Kidney epithelial cell (primary cell): Measurements from ENCODE around the gene BZW1. TPM values are rescaled to one million over a fixed set of nuclear protein-coding genes. Genes with fewer than 3 reads are reported as not detected.

Experiments
- DNase-seq: peaks from one replicate; pipeline ENCODE4 v3.0.0-alpha.2; 2010; ENCODE audit warnings: low read depth
- H3K27me3 ChIP-seq: 2 replicates; pipeline ENCODE4 v1.6.0; 2011; ENCODE audit warnings: low read length; ENCODE audit not compliant: control insufficient read depth, insufficient read depth
- H3K36me3 ChIP-seq: 2 replicates; pipeline ENCODE4 v1.5.1; 2011; ENCODE audit warnings: low read length; ENCODE audit not compliant: control insufficient read depth, insufficient read depth
- H3K4me3 ChIP-seq: 2 replicates; pipeline ENCODE4 v1.5.1; 2011; ENCODE audit warnings: low read depth, mild to moderate bottlenecking, control low read depth, low read length
- total RNA-seq: library from RNA; depleted of rRNA; stranded (reverse); fragments of >200 nt; gene quantifications from 2 replicates; pipeline ENCODE4 v1.2.3, GENCODE V29; 2015
- TF ChIP-seq, protein P1 (sequence below): IDR thresholded peaks from 2 replicates; pipeline ENCODE4 v1.5.1; 2011; ENCODE audit warnings: mild to moderate bottlenecking, moderate library complexity, low read length, control low read depth, inconsistent platforms; ENCODE audit not compliant: insufficient read depth, poor library complexity, severe bottlenecking

Gene BZW1
- total RNA-seq, 1 donor from 2014 or later = 347 TPM

- H3K36me3 ChIP-seq = peaks cover 3% of the 10 kb centered on the region
These were observed 40.9 kb downstream of the BZW1 start for GRCh38 chr2:200852605-200853004.

DNA sequence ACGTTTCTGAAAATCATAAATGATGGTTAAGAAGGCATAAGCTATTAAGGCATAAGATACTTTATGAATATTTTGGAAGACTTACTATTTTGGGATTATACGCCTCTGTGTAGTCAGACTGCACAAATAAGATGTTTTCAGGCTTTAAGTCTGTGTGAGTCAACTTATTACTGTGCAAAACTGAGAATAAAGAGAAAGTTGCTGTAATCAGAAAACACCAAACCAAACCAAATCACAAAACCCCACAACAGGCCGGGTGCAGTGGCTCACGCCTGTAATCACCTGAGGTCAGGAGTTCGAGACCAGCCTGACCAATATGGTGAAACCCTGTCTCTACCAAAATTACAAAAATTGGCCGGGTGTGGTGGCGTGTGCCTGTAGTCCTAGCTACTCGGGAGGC lies 45.1 kb downstream of the BZW1 start:
- H3K4me3 ChIP-seq = no peak overlapping the region
- TF ChIP-seq, protein P1, sequence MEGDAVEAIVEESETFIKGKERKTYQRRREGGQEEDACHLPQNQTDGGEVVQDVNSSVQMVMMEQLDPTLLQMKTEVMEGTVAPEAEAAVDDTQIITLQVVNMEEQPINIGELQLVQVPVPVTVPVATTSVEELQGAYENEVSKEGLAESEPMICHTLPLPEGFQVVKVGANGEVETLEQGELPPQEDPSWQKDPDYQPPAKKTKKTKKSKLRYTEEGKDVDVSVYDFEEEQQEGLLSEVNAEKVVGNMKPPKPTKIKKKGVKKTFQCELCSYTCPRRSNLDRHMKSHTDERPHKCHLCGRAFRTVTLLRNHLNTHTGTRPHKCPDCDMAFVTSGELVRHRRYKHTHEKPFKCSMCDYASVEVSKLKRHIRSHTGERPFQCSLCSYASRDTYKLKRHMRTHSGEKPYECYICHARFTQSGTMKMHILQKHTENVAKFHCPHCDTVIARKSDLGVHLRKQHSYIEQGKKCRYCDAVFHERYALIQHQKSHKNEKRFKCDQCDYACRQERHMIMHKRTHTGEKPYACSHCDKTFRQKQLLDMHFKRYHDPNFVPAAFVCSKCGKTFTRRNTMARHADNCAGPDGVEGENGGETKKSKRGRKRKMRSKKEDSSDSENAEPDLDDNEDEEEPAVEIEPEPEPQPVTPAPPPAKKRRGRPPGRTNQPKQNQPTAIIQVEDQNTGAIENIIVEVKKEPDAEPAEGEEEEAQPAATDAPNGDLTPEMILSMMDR = no peak
- no peaks in the 10 kb centered on the region for H3K27me3 ChIP-seq
- no peak for DNase-seq
- H3K36me3 ChIP-seq = peaks cover 3% of the 10 kb centered on the region

More at GRCh38 chr2:200852605-200853004, 40.9 kb downstream of the BZW1 start:
- TF ChIP-seq, protein P1 = no peak
- no peak for DNase-seq
- no peak overlapping the region for H3K4me3 ChIP-seq
- no peaks in the 10 kb centered on the region for H3K27me3 ChIP-seq

GRCh38 chr2:200860092-200860795 lies 48.5 kb downstream of the BZW1 start:
- no peaks in the 10 kb centered on the region for H3K36me3 ChIP-seq
- TF ChIP-seq, protein P1 = no peak
- no peaks in the 10 kb centered on the region for H3K27me3 ChIP-seq
- DNase-seq = no peak
- H3K4me3 ChIP-seq = no peak overlapping the region

- TF ChIP-seq, protein P1 = no peak
- DNase-seq = no peak
- Histone ChIP-seq H3K36me3 (no peaks in the 10 kb centered on the region), H3K27me3 (no peaks in the 10 kb centered on the region), H3K4me3 (peak overlapping the region; percentile 99)
These were observed 50.0 kb downstream of the BZW1 start for GRCh38 chr2:200861617-200862155.

DNA sequence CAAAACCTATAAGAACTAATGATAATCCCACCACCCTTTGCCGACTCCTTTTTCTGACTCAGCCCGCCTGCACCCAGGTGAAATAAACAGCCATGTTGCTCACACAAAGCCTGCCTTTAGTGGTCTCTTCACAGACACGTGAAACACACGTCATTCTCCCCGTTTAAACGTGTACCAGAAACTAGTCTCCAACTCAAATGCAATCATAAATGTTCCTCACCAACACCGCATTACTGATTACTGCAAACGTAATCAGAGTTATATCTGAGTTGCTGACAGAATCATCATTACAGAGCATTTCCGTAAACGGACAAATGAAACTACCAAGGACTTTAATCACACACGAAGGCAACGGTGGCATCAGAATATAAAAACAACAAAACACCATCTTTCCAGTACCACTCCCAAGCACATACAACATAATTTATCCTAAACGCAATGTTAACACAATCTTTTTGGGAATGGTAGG lies 50.9 kb downstream of the BZW1 start:
- Histone ChIP-seq H3K4me3 (peak overlapping the region; percentile 99), H3K36me3 (no peaks in the 10 kb centered on the region), H3K27me3 (no peaks in the 10 kb centered on the region)
- TF ChIP-seq, protein P1 = no peak
- DNase-seq = peak; percentile 39

- Histone ChIP-seq H3K36me3 (no peaks in the 10 kb centered on the region), H3K4me3 (peak overlapping the region; percentile 99), H3K27me3 (no peaks in the 10 kb centered on the region)
- no peak for DNase-seq
- TF ChIP-seq, protein P1 = no peak
These were observed 52.1 kb downstream of the BZW1 start for GRCh38 chr2:200863782-200864175.
